Ramos (cell line): Measurements from ENCODE around the gene PSPH.
"Not testable (repeated sequence)": the region's sequence is repeated elsewhere in the genome, so short reads cannot be mapped to it uniquely, and the experiment has no call there.

Experiments
- in situ Hi-C: fragments of 300-500 bp; cut with MboI; formaldehyde crosslinking; loops from one replicate; pipeline ENCODE4 v1.14.3; 2022; ENCODE audit warnings: low sequenced_read_pairs; ENCODE audit not compliant: unreplicated experiment

The PSPH gene

GRCh38 chr7:56063882-56064625, 12.8 kb upstream of the PSPH start, which contains the start of gene SUMF2:
Gene SUMF2 (plus strand): TSS chr7:56064286. CDS start chr7:56064312, 26 bp downstream.
- in situ Hi-C loops: no loop called here

DNA sequence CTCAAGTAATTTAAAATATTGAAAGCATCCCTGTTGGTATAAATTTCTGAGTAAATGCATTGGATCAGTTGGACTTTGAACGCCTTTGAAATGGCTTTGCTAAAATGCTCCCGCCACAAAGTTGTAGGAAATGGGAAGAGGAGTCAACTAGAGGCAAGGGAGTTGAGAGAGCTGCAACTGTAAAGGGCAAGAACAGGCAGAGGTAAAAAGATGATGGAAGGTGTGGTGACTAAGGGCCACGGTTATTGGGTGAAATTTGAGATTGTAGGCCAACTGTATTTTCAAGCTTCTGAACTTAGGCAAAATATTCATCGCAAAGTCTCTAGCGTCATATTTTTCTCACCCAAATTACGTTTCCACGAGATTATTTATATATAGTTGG, 12.2 kb upstream of the PSPH start:
- in situ Hi-C loops: no loop called here

GRCh38 chr7:56062382-56062781, 11.1 kb upstream of the PSPH start:
- in situ Hi-C loops: no loop called here

DNA sequence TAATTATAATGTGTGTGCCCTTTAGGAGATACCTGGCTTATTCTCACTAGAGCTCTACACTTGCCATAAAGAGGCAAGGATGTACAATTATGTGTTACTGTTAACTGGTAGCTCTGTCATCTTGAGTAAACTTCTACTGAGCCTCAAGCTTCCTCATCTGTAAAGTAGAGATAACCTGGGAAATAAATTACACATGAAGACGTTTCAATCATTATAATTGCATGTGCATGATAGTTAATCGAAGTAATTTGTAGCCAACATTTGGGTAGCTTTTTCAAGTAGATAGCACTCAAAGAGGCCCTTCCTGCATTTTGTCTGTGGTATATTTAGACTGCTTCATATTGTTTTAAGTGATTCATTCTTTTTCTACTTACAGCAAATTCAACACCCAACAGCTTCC, 2.7 kb upstream of the PSPH start:
- in situ Hi-C loops: no loop called here

DNA sequence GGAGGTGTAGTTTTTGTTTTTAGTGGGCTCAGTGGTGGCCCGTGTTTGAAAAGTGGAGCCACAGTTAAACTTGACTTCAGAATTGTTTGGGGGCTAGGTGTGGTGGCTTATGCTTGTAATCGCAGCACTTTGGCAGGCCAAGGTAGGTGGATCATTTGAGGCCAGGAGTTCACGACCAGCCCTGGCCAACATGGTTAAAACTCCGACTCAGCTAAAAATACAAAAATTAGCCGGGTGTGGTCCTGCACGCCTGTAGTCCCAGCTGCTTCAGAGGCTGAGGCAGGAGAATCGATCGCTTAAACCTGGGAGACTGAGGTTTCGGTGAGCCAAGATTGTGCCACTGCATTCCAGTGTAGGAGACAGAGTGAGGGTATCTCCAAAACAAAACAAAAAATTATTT, 2.1 kb upstream of the PSPH start:
- in situ Hi-C loops: no loop called here

DNA sequence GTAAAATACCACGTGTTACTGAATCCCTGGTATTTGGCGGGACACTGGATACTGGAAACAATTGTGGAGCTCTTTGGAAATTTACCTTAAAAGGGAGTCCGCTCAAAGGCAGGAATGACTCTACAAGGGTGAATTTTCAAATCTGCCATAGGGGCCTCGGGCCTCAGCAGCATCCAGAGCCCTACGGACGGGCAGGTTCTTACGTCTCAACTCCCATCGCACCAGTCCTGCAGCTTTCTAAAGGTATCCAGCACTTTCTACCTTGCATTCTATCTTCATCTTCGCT, 248 bp downstream of the PSPH start:
- in situ Hi-C loops: no loop called here

- in situ Hi-C loops: not testable (repeated sequence)
Observed at GRCh38 chr7:56048763-56049162, 2.5 kb downstream of the PSPH start.

- in situ Hi-C loops: no loop called here
Observed at GRCh38 chr7:56048245-56048644, 3.0 kb downstream of the PSPH start.

- in situ Hi-C loops: not testable (repeated sequence)
Observed at GRCh38 chr7:56047446-56048116, 3.7 kb downstream of the PSPH start.

DNA sequence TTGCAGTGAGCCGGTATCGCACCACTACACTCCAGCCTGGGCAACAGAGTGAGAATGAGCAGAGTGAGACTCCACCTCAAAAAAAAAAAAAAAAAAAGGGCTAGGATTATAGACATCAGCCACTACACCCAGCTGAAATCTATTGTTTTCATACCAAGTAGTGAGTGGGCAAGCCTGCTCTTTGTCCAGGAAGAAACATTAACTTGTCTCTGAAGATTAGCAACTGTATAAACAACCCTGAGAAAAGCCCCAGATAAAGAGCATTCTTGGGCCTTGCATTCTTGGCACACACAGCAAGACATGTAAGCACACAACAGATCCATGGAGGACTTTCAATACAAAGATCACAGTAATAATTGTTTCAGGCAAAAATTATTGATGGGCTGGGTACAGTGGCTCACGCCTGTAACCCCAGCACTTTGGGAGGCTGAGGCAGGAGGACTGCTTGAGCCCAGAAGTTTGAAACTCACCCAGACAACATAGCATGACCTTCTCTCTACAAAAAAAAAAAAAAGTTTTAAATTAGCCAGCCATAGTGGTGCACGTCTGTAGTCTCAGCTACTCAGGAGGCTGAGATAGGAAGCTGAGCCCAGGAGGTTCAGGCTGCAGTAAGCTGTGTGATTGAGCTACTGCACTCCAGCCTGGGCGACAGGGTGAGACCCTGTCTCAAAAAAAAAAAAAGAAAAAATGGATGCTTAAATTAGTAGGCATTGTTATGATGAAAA, 4.4 kb downstream of the PSPH start:
- in situ Hi-C loops: no loop called here

- in situ Hi-C loops: not testable (repeated sequence)
Observed at GRCh38 chr7:56045758-56046157, 5.5 kb downstream of the PSPH start.

DNA sequence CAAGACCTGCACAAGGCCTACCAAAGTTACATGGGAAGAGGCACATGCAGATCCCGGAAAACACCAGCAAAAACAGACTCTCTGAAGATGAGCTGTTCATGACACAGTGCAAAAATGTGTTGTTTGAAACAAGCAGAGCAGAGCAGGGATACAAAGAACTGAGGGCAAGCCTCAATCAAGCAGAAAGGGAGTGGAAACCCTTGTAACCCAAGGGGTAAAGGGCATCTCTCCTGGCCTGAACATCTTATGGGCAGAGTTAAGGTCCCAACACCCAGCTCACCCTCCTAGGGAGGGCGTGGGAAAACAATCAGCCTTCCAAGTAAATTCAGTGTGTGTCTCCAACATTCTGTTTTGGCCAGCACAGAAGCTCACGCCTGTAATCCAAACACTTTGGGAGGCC, 10.5 kb downstream of the PSPH start:
- in situ Hi-C loops: no loop called here

GRCh38 chr7:56033671-56034432, 17.4 kb downstream of the PSPH start:
- in situ Hi-C loops: no loop called here

GRCh38 chr7:56032578-56032977, 18.7 kb downstream of the PSPH start:
- in situ Hi-C loops: not testable (repeated sequence)

GRCh38 chr7:56031556-56031955, 19.7 kb downstream of the PSPH start:
- in situ Hi-C loops: not testable (repeated sequence)

GRCh38 chr7:56030340-56030739, 20.9 kb downstream of the PSPH start:
- in situ Hi-C loops: no loop called here

- in situ Hi-C loops: no loop called here
Observed at GRCh38 chr7:56028942-56029630, 22.2 kb downstream of the PSPH start.

- in situ Hi-C loops: no loop called here
Observed at GRCh38 chr7:56026538-56026937, 24.7 kb downstream of the PSPH start.

DNA sequence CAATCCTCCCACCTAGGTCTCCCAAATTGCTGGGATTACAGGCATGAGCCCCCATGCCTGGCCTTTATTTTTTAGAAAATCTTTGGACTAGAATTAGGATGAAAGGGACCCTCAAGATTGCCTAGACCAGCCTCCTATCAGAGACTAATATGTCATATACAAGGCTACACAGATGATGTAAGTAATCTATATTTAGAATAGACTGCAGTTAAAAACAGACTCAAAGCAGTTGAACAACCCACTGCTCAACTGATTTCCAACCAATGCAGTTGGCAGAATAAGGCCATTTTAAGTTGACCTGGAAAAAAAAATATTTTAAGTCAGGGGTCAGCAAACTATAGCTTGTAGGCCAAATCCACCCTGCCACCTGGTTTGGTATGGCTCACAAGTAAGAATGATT, 27.7 kb downstream of the PSPH start:
- in situ Hi-C loops: no loop called here

GRCh38 chr7:56019501-56019900, 31.7 kb downstream of the PSPH start:
- in situ Hi-C loops: no loop called here
